SK-N-SH (cell line): ENCODE data around the gene WIZ. TPM values are rescaled to one million over a fixed set of nuclear protein-coding genes. Genes with fewer than 3 reads are reported as not detected.

Experiments
- CTCF ChIA-PET: fragments of 300-600, 350-600 bp; formaldehyde crosslinking; extraction: SDS; loops from one replicate; lab custom pipeline; 2021; lab: Yijun Ruan, JAX
- POLR2A ChIA-PET: fragments of 350-600 bp; sonication (Branson Sonifier 250); formaldehyde crosslinking; extraction: SDS; loops from one replicate; lab custom pipeline; 2020; ENCODE audit warnings: antibody characterized with exemption, inconsistent platforms; lab: Yijun Ruan, JAX
- DNase-seq: peaks from one replicate; pipeline ENCODE4 v3.0.0; 2012
- H2AFZ ChIP-seq: fragments of 200-600 bp; sonication (generic); 2 replicates; pipeline ENCODE4 v1.8.1; 2016; ENCODE audit warnings: antibody characterized with exemption, mild to moderate bottlenecking, low read depth
- H3F3A ChIP-seq: fragments of 200-600 bp; sonication (generic); replicated peaks from 2 replicates; pipeline ENCODE3; 2016; ENCODE audit warnings: antibody characterized with exemption, mild to moderate bottlenecking; ENCODE audit not compliant: insufficient read depth
- H3K27ac ChIP-seq, 2 experiments: fragments of 200-500 bp in 1 of 2; fragments of 200-600 bp in 1 of 2; sonication (Bioruptor generic) in 1 of 2; sonication (generic), shearing (Covaris generic) in 1 of 2; 2 replicates each; pipeline versions ENCODE4 v1.5.1 to v1.6.1; 2014 to 2016; ENCODE audit warnings: low read depth in 2 of 2, inconsistent platforms in 1 of 2, low read length in 1 of 2, mild to moderate bottlenecking in 1 of 2, mixed read lengths in 1 of 2
- H3K27me3 ChIP-seq: fragments of 200-600 bp; sonication (generic), shearing (Covaris generic); 2 replicates; pipeline ENCODE4 v1.6.1; 2016; ENCODE audit warnings: mixed run types; ENCODE audit not compliant: insufficient read depth
- H3K36me3 ChIP-seq, 2 experiments: fragments of 200-500 bp in 1 of 2; fragments of 200-600 bp in 1 of 2; sonication (Bioruptor generic) in 1 of 2; sonication (generic) in 1 of 2; replicated peaks in 1 of 2; 2 replicates each; pipeline versions ENCODE3 to v1.5.1; 2014 to 2016; ENCODE audit warnings: low read length in 1 of 2, mild to moderate bottlenecking in 1 of 2; ENCODE audit not compliant: insufficient read depth in 2 of 2, control insufficient read depth in 1 of 2
- H3K4me1 ChIP-seq, 2 experiments: fragments of 200-500 bp in 1 of 2; fragments of 200-600 bp in 1 of 2; sonication (Bioruptor generic) in 1 of 2; sonication (generic), shearing (Covaris generic) in 1 of 2; 2 replicates each; pipeline versions ENCODE4 v1.5.1 to v1.6.1; 2014 to 2016; ENCODE audit warnings: low read depth in 1 of 2, low read length in 1 of 2, mixed run types in 1 of 2; ENCODE audit not compliant: insufficient read depth in 2 of 2, control insufficient read depth in 1 of 2
- H3K4me2 ChIP-seq: fragments of 200-600 bp; sonication (generic), shearing (Covaris generic); 2 replicates; pipeline ENCODE4 v1.6.1; 2017; ENCODE audit warnings: mixed run types
- H3K4me3 ChIP-seq, 2 experiments: fragments of 200-500 bp in 1 of 2; fragments of 200-600 bp in 1 of 2; sonication (Bioruptor generic) in 1 of 2; sonication (generic), shearing (Covaris generic) in 1 of 2; 2 replicates each; pipeline versions ENCODE4 v1.5.1 to v1.8.1; 2014 to 2016; ENCODE audit warnings: low read depth in 2 of 2, inconsistent platforms in 1 of 2, low read length in 1 of 2, mild to moderate bottlenecking in 1 of 2, mixed read lengths in 1 of 2, moderate library complexity in 1 of 2
- H3K79me2 ChIP-seq: fragments of 200-600 bp; sonication (generic); 2 replicates; pipeline ENCODE4 v1.8.1; 2017; ENCODE audit warnings: mild to moderate bottlenecking; ENCODE audit not compliant: insufficient read depth
- H3K9ac ChIP-seq: fragments of 200-600 bp; sonication (generic); 2 replicates; pipeline ENCODE4 v1.6.1; 2017; ENCODE audit warnings: mixed run types
- H3K9me2 ChIP-seq: fragments of 200-600 bp; sonication (generic); 2 replicates; pipeline ENCODE4 v1.6.1; 2017; ENCODE audit warnings: mixed run types
- H3K9me3 ChIP-seq: fragments of 200-600 bp; sonication (generic); 2 replicates; pipeline ENCODE4 v1.6.1; 2017; ENCODE audit warnings: mixed run types, mild to moderate bottlenecking, moderate library complexity
- H4K20me1 ChIP-seq: fragments of 200-600 bp; sonication (generic); 2 replicates; pipeline ENCODE4 v1.6.1; 2017; ENCODE audit warnings: mild to moderate bottlenecking, mixed run types; ENCODE audit not compliant: insufficient read depth
- EP300 ChIP-seq, 2 experiments: IDR thresholded peaks; 2 replicates each; pipeline versions ENCODE4 v1.4.0 to v1.6.1; 2012; ENCODE audit warnings: borderline replicate concordance in 1 of 2, low read depth in 1 of 2, low read length in 1 of 2
- FOXJ3 ChIP-seq: sonication (generic); formaldehyde crosslinking; IDR thresholded peaks from 2 replicates; pipeline ENCODE4 v1.5.1; 2020; ENCODE audit warnings: mild to moderate bottlenecking, missing genetic modification reagents
- MAX ChIP-seq: IDR thresholded peaks from 2 replicates; pipeline ENCODE4 v1.4.0; 2012; ENCODE audit warnings: low read depth
- MXI1 ChIP-seq: IDR thresholded peaks from 2 replicates; pipeline ENCODE4 v1.6.1; 2012; ENCODE audit warnings: mild to moderate bottlenecking, low read depth, low read length, improper control_type of control experiment
- NFIC ChIP-seq: IDR thresholded peaks from 2 replicates; pipeline ENCODE4 v1.4.0; 2012; ENCODE audit warnings: borderline replicate concordance
- PBX3 ChIP-seq: IDR thresholded peaks from 2 replicates; pipeline ENCODE4; 2012
- RCOR1 ChIP-seq: fragments of 150-350 bp; IDR thresholded peaks from 2 replicates; pipeline ENCODE4 v1.6.1; 2017; ENCODE audit warnings: antibody characterized with exemption, low read length
- SIN3A ChIP-seq: IDR thresholded peaks from 2 replicates; pipeline ENCODE4 v1.6.1; 2012; ENCODE audit warnings: low read depth, mild to moderate bottlenecking, low read length, moderate library complexity, borderline replicate concordance
- YY1 ChIP-seq: IDR thresholded peaks from 2 replicates; pipeline ENCODE4 v1.4.0; 2012; ENCODE audit warnings: low read depth, mild to moderate bottlenecking
- WGBS: methylation state at CpG from one replicate; pipeline ENCODE4 v1.1.6; 2017; ENCODE audit warnings: low lambda C conversion rate; 5-methylcytosine and 5-hydroxymethylcytosine counted together
- polyA plus RNA-seq, 3 experiments: library from polyadenylated mRNA; depleted of rRNA; stranded (reverse); fragments of >200 nt; gene quantifications; 2 replicates each; pipeline ENCODE4 v1.2.3, GENCODE V29; 2012
- TF ChIP-seq, protein P1 (sequence below): fragments of 150-350 bp; IDR thresholded peaks from 2 replicates; pipeline ENCODE4 v1.6.1; 2017; ENCODE audit warnings: antibody characterized with exemption, low read length, low read depth, borderline replicate concordance

Gene WIZ
- polyA plus RNA-seq, 1 of the 3 experiments (the other 2 are of a cell fraction), result 15.5 TPM

DNA sequence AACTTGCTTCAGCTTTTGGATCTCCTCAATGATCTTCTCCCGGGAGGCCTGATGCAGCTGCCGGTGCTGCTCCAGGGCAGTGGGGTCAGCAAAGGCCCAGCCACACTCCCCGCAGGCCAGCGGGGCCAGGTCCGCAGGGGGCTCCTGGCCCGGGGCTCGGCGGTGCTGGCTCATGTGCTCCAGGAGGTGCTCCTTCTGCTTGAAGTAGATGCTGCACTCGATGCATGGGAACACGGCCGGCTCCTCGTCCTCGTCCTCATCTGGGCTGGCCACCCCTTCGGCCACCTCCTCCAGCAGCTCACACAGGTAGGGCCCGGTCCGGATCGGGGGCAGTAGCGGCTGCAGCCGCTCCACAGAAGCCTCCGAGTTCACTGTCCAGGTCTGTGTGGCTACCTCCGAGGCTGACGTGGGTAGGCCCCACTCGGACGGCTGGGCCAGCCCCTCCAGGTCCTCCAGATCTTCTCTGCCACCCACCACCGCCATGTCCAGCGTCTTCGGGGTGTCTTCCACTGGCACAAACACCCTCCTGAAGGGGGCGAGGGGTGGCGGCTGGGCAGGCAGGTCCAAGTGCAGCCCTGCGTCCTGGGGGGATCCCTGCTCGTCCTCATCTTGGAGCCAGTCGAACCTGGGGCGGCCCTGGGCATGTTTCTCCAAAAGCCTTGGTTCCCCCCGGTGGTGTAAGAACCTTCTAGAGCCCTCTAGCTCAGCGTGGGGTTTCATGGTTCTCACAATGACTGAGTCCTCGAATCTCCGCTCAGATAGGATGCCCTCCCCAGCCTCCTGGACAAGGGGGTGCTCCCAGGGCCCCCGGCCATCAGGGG lies 9.7 kb downstream of the WIZ start:
- no peak overlapping the region for H2AFZ ChIP-seq
- H3K36me3 ChIP-seq, result no peaks in the 10 kb centered on the region
- H3K27ac ChIP-seq, result no peak overlapping the region
- H3K4me3 ChIP-seq, result no peak overlapping the region
- no peak overlapping the region for H3K9ac ChIP-seq
- DNase-seq, result no peak
- H3K9me2 ChIP-seq, result no peaks in the 10 kb centered on the region
- TF ChIP-seq RCOR1 (no peak), NFIC (no peak)
- TF ChIP-seq, protein P1, sequence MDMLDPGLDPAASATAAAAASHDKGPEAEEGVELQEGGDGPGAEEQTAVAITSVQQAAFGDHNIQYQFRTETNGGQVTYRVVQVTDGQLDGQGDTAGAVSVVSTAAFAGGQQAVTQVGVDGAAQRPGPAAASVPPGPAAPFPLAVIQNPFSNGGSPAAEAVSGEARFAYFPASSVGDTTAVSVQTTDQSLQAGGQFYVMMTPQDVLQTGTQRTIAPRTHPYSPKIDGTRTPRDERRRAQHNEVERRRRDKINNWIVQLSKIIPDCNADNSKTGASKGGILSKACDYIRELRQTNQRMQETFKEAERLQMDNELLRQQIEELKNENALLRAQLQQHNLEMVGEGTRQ, result no peak
- H3K79me2 ChIP-seq, result no peaks in the 10 kb centered on the region
- 84% methylated on average over 10 of the region's 38 CpGs for WGBS
- ChIA-PET CTCF (interaction anchor here (1.2 kb wide), 1 partner anchor 8 kb away, joined by 5 read pairs; no protein-coding TSS in a partner anchor), POLR2A (no interaction called here)
- no peaks in the 10 kb centered on the region for H3K9me3 ChIP-seq
- H4K20me1 ChIP-seq, result no peaks in the 10 kb centered on the region
- H3F3A ChIP-seq, result no peaks in the 10 kb centered on the region
- no peak overlapping the region for H3K4me2 ChIP-seq
- no peaks in the 10 kb centered on the region for H3K27me3 ChIP-seq
- no peaks in the 10 kb centered on the region for H3K4me1 ChIP-seq

GRCh38 chr19:15439078-15439799 lies 10.5 kb downstream of the WIZ start:
- DNase-seq, result no peak
- no peak for TF ChIP-seq NFIC
- no peak for TF ChIP-seq YY1
- TF ChIP-seq EP300 (IDR thresholded peaks at IDR 0.05; ENCODE audit: borderline replicate concordance in 1 of 2, low read depth in 1 of 2, low read length in 1 of 2), result no peak
- TF ChIP-seq RCOR1, result no peak
- no peak for TF ChIP-seq FOXJ3 (CRISPR knock-in tag)
- TF ChIP-seq PBX3, result no peak
- no peak for TF ChIP-seq MXI1
- no peak for TF ChIP-seq SIN3A
- no peak for TF ChIP-seq MAX
- POLR2A ChIA-PET, result no interaction called here

More at GRCh38 chr19:15439078-15439799, 10.5 kb downstream of the WIZ start:
- no peak overlapping the region for H3K9ac ChIP-seq
- no peaks in the 10 kb centered on the region for H3F3A ChIP-seq
- no peak overlapping the region for H3K27ac ChIP-seq
- H3K9me3 ChIP-seq, result no peaks in the 10 kb centered on the region
- no peaks in the 10 kb centered on the region for H3K79me2 ChIP-seq
- H3K27me3 ChIP-seq, result no peaks in the 10 kb centered on the region
- H3K4me3 ChIP-seq, result no peak overlapping the region
- no peak overlapping the region for H2AFZ ChIP-seq
- H3K36me3 ChIP-seq, result no peaks in the 10 kb centered on the region
- WGBS, result 83% methylated on average over 11 of the region's 25 CpGs
- no peaks in the 10 kb centered on the region for H3K9me2 ChIP-seq
- CTCF ChIA-PET, result interaction anchor here (1.2 kb wide), 1 partner anchor 9 kb away, joined by 5 read pairs; no protein-coding TSS in a partner anchor
- no peaks in the 10 kb centered on the region for H3K4me1 ChIP-seq
- no peak overlapping the region for H3K4me2 ChIP-seq
- no peaks in the 10 kb centered on the region for H4K20me1 ChIP-seq
